Activated T-helper 1 cell treated with anti-CD3 and anti-CD28 coated beads, Interleukin-2, amount 50 U/mL, for 16 hours (primary cell): ENCODE measurements around the gene SP2.

ENCODE experiments used
- DNase-seq, 2 donors: peaks; one replicate each; pipeline ENCODE4 v3.0.0-alpha.2; 2020; ENCODE audit warnings: low read depth in 1 of 2, low spot score in 1 of 2

The SP2 gene

DNA sequence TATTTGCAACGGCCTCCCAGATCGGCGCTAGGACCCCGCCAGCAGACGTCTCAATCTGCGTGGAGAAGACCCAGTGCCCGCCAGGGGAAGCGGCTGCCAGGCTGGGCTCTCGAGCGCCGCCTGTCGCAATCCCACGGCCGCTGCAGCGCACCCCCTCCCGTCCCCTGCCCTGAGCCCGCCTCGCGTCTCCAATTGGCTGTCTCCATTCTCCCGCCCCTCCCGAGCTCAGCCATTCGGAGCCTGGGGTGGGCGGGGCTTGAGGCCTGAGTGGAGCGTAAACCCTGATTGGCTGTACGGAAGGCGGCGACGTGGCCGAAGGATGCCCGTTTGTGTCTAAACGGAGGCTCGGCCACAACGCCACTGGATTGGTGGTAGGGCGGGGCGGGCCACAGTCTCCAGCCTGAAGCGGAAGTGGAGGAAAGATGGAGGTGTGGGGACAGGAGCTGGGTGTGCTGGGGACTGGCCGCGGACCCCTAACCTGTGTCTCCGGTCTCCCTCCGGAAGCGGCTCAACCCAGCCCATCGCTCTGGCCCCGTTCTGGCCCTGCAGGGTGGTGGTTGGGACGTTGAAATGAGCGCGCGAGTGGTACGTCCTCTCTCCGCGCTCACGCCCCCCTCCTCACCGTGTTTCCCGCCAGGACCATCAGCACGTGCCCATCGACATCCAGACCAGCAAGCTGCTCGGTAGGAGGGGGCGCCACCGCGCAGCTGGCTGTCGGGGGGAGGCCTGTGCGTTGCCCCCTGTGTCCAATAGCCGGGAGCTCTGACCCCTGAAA lies 74.9 kb downstream of the SP2 start, which contains the start of gene CDK5RAP3:
Gene CDK5RAP3, plus strand, starts transcription at position 389 of the 775 bp plus-strand sequence. Its CDS starts 34 bp downstream, at position 423.
- peak; percentile 96 to 98 for DNase-seq

DNA sequence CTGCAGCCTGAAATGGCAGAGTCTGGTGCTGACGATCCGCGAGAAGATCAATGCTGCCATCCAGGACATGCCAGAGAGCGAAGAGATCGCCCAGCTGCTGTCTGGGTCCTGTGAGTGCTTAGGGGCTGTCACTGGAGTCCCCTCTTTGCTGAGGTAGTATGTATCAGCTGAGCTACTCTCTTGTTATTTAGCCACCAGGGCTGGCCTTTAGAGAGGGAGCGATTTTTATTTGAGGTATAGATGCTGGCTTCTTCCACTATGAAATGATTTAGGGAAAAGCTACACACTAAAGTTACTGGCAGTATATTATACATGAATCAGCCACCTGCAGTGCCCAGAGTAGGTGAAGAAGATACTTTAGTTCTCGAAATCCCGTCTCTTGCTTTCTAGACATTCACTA lies 77.5 kb downstream of the SP2 start:
- DNase-seq = no peak

DNA sequence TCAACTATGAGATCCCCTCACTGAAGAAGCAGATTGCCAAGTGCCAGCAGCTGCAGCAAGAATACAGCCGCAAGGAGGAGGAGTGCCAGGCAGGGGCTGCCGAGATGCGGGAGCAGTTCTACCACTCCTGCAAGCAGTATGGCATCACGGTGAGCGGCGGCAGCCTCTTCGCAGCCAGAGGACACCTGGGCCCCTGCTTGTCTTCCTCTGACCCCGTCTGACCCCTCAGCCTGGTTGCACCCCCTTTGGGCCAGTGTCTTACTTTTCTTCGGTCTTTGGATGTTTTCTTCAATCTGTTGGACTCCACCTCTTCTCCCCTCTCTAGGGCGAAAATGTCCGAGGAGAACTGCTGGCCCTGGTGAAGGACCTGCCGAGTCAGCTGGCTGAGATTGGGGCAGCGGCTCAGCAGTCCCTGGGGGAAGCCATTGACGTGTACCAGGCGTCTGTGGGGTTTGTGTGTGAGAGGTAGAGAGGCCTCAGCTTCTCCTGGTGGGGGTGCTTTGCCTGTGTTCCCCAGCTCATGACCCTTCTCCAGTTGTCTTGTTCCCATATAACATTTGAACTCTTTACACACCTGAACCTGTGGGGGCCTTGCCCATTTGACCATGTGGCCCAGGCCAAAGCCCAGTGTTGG lies 79.3 kb downstream of the SP2 start:
- no peak for DNase-seq

DNA sequence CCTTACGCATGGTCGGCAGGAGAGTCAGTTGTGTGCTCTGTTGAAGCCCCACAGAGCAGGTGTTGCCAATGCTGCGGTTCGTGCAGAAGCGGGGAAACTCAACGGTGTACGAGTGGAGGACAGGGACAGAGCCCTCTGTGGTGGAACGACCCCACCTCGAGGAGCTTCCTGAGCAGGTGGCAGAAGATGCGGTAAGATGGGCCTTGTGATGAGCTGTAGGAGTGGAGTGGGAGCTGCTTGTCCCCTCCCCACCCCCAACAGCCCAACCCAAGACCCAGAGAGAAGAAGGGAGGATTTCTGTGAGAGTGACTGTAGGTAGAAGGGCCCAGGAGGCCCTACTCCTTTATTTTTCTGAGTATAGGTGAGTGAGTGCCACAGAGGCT lies 79.8 kb downstream of the SP2 start:
- DNase-seq = no peak

GRCh38 chr17:47978324-47978723 lies 82.3 kb downstream of the SP2 start:
- peak in 1 of 2 donors; percentile 14 for DNase-seq
